Liver (tissue), 3 donors: Measurements from ENCODE around the gene BTAF1.

Experiments used
- ATF3 ChIP-seq: IDR thresholded peaks from 2 replicates; pipeline ENCODE4 v1.6.1; 2016; ENCODE audit warnings: antibody characterized with exemption
- CTCF ChIP-seq: fragments of 150-350 bp; IDR thresholded peaks from 2 replicates; pipeline ENCODE4 v1.5.1; 2017; ENCODE audit warnings: improper control_type of control experiment, low read depth, low read length; ENCODE audit not compliant: missing input control
- FOXA1 ChIP-seq: IDR thresholded peaks from 2 replicates; pipeline ENCODE4 v1.6.1; 2016; ENCODE audit warnings: antibody characterized with exemption
- GABPA ChIP-seq, 2 donors: IDR thresholded peaks in 1 of 2; conservative IDR thresholded peaks in 1 of 2; 2 replicates each; pipeline ENCODE4 v1.6.1; 2016; ENCODE audit warnings: antibody characterized with exemption in 2 of 2, mild to moderate bottlenecking in 1 of 2, moderate library complexity in 1 of 2
- JUND ChIP-seq, 2 donors: IDR thresholded peaks; 2 replicates each; pipeline ENCODE4 v1.6.1; 2016; ENCODE audit warnings: antibody characterized with exemption in 2 of 2
- RAD21 ChIP-seq, 2 donors: IDR thresholded peaks; 2 replicates each; pipeline ENCODE4 v1.6.1; 2016; ENCODE audit warnings: antibody characterized with exemption in 2 of 2, mild to moderate bottlenecking in 2 of 2
- RXRA ChIP-seq, 2 donors: IDR thresholded peaks; 2 replicates each; pipeline ENCODE4 v1.6.1; 2017 to 2018; ENCODE audit warnings: antibody characterized with exemption in 2 of 2, mild to moderate bottlenecking in 1 of 2
- TAF1 ChIP-seq: conservative IDR thresholded peaks from 2 replicates; pipeline ENCODE4 v1.6.1; 2016; ENCODE audit warnings: antibody characterized with exemption, mild to moderate bottlenecking
- YY1 ChIP-seq: IDR thresholded peaks from 2 replicates; pipeline ENCODE4 v1.6.1; 2016; ENCODE audit warnings: antibody characterized with exemption, mild to moderate bottlenecking
- donor health status: healthy.
- donor health status: healthy.

- no peak for TF ChIP-seq CTCF
- TF ChIP-seq TAF1: no peak
- TF ChIP-seq YY1: no peak
- no peak for TF ChIP-seq GABPA (IDR thresholded peaks at IDR 0.05 in 1 of 2, conservative IDR thresholded peaks at IDR 0.05 in 1 of 2)
- TF ChIP-seq RXRA (IDR thresholded peaks at IDR 0.05): no peak
- TF ChIP-seq JUND (IDR thresholded peaks at IDR 0.05): no peak
- TF ChIP-seq FOXA1: no peak
- TF ChIP-seq ATF3: no peak
- TF ChIP-seq RAD21 (IDR thresholded peaks at IDR 0.05): no peak
These were observed 72.7 kb downstream of the BTAF1 start for GRCh38 chr10:91996266-91996665.
